ENCODE results near the gene AR.

The AR gene

DNA sequence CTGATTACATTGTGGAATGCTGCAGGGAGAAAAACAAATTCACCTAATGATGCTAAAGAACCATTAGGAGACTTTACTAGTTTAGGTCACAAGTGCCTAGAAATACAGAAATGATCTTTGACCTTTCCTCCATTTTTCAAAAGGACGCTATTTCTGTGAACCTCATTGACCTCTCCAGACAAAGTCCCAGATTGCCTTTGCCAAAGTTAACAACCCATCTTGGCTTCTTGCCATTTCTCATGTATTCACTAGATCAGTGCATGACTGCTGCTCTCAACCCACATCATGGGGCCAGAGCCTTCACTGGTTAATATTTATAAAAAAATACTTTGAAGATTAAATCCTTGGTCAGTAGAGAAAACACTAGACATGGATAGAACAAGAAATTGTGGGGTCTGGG is 19.9 kb upstream of the AR start:
- no peak for DNase-seq (ENCODE audit: extremely low read depth, low read depth)
- TF ChIP-seq, protein P1, sequence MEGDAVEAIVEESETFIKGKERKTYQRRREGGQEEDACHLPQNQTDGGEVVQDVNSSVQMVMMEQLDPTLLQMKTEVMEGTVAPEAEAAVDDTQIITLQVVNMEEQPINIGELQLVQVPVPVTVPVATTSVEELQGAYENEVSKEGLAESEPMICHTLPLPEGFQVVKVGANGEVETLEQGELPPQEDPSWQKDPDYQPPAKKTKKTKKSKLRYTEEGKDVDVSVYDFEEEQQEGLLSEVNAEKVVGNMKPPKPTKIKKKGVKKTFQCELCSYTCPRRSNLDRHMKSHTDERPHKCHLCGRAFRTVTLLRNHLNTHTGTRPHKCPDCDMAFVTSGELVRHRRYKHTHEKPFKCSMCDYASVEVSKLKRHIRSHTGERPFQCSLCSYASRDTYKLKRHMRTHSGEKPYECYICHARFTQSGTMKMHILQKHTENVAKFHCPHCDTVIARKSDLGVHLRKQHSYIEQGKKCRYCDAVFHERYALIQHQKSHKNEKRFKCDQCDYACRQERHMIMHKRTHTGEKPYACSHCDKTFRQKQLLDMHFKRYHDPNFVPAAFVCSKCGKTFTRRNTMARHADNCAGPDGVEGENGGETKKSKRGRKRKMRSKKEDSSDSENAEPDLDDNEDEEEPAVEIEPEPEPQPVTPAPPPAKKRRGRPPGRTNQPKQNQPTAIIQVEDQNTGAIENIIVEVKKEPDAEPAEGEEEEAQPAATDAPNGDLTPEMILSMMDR (IDR thresholded peaks at IDR 0.05; ENCODE audit: low read depth, low read length) = no peak

DNA sequence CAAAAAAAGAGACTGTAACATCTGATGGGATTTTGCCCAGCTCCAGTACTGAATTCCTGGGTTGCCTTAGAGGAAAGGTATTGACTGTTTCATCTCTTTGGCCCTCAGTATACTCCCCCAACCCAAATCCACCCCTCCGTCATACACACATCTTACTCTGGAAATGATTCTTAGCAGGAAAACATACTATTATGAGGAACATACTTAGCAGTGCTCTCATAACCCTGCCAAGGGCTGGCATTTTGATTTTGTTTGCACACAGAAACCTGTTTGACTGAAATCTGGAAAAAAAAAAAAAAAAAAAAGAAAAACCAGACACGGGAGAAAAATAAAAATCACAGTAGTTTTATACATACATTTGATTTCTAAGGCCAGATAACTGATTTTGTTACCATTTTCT is 19.4 kb upstream of the AR start:
- no peak for DNase-seq (ENCODE audit: extremely low read depth, low read depth)
- TF ChIP-seq, protein P1 (IDR thresholded peaks at IDR 0.05; ENCODE audit: low read depth, low read length) = no peak

DNA sequence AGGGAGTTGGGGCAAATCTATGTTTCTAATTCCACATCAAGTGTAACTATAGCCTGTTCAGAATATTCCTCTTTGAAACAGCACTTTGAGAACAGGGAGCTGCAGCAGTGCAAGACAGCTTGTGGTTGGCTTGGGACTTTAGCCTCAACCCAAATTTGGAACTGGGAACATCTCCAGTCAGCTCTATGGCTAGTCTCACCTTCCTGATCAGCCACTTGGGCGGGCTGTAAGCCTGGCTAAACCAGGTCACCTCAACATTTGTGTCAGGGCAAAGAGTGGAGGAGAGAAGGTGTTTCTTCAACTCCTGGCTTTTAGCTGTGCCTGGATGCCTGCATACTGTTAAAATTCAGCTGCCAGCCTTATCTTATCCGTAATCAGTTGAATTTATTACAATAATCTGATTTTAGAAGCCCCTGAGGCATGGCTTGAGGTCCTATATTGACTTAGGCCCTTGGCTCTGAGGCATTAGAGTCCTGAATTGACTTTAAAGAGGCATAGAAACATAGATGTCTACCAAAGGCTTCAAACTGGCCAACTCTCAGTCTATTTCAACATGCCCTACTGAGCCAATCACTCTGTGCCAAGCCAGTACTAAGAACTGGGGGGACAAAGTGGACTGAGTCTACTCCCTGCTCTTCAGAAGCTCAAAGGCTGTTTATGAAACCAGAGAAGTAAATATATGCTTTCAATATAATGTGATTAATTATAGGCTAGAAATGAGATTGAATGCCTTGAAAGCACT is 18.7 kb upstream of the AR start:
- TF ChIP-seq, protein P1 (IDR thresholded peaks at IDR 0.05; ENCODE audit: low read depth, low read length) = no peak
- no peak for DNase-seq (ENCODE audit: extremely low read depth, low read depth)

DNA sequence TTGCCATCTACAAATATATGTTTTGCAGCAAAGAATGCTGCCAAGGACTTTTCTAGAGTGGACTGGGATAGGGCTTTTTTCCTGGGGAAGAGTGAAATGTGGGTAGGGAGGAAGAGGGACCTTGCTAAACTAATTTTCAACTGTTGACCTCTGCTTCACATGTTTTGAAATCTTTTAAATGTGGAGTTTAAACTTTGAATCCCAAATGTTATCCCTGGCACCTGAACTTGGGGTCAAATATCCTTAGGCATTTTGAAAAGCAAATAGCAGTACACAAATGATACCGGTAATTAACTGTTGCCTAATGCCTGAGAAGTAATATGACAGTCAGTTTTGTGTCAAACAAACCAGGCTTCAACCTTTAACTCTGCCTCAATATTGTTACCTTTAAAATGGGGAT is 7.3 kb upstream of the AR start:
- TF ChIP-seq, protein P1 (IDR thresholded peaks at IDR 0.05; ENCODE audit: low read depth, low read length) = no peak
- no peak for DNase-seq (ENCODE audit: extremely low read depth, low read depth)

DNA sequence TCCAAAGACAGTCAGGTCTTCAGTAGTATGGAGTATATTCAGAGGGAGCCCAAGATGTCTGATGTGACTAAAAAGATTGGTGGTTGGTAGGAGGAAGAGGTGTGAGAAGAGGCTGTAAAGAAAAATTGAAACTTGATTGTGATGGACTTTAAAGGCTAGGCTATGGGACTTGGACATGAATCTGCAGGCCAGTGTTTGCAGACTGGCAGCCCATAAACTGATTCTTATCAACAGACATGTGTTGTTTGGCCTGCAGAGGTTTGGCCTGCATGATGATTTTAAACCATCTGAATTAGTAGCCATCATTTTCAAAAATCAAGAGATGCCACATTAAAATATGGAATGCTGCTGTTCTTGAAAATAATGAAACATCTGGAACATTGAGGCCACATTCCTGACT is 5.4 kb upstream of the AR start:
- TF ChIP-seq, protein P1 (IDR thresholded peaks at IDR 0.05; ENCODE audit: low read depth, low read length) = no peak
- DNase-seq (ENCODE audit: extremely low read depth, low read depth) = no peak

DNA sequence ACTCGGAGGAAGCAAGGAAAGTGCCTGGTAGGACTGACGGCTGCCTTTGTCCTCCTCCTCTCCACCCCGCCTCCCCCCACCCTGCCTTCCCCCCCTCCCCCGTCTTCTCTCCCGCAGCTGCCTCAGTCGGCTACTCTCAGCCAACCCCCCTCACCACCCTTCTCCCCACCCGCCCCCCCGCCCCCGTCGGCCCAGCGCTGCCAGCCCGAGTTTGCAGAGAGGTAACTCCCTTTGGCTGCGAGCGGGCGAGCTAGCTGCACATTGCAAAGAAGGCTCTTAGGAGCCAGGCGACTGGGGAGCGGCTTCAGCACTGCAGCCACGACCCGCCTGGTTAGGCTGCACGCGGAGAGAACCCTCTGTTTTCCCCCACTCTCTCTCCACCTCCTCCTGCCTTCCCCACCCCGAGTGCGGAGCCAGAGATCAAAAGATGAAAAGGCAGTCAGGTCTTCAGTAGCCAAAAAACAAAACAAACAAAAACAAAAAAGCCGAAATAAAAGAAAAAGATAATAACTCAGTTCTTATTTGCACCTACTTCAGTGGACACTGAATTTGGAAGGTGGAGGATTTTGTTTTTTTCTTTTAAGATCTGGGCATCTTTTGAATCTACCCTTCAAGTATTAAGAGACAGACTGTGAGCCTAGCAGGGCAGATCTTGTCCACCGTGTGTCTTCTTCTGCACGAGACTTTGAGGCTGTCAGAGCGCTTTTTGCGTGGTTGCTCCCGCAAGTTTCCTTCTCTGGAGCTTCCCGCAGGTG is 637 bp downstream of the AR start:
- no peak for DNase-seq (ENCODE audit: extremely low read depth, low read depth)

More for the DNA sequence above, 637 bp downstream of the AR start:
- TF ChIP-seq, protein P1 (IDR thresholded peaks at IDR 0.05; ENCODE audit: low read depth, low read length) = no peak
